CD1c-positive myeloid dendritic cell (primary cell): ENCODE results near the gene PDRG1.

Experiments
- DNase-seq: peaks from one replicate; pipeline ENCODE4 v3.0.0-alpha.2; 2016; ENCODE audit errors: extremely low spot score

The PDRG1 gene

GRCh38 chr20:31907046-31907445 lies 44.8 kb downstream of the PDRG1 start:
- DNase-seq = no peak

- DNase-seq = no peak
Measured at GRCh38 chr20:31906001-31906400, 45.8 kb downstream of the PDRG1 start.

GRCh38 chr20:31903627-31904386 lies 48.0 kb downstream of the PDRG1 start:
- DNase-seq = no peak

- no peak for DNase-seq
Measured at GRCh38 chr20:31901615-31902014, 50.2 kb downstream of the PDRG1 start.

GRCh38 chr20:31897541-31897940 lies 54.3 kb downstream of the PDRG1 start:
- DNase-seq = no peak

GRCh38 chr20:31896049-31896448 lies 55.8 kb downstream of the PDRG1 start:
- DNase-seq = no peak

- DNase-seq = peak; percentile 90
Measured at GRCh38 chr20:31894980-31895675, 56.7 kb downstream of the PDRG1 start.
